ENCODE results near the gene PHLDB3. TPM values are rescaled to one million over a fixed set of nuclear protein-coding genes. Genes with fewer than 3 reads are reported as not detected.

Gene PHLDB3
- polyA plus RNA-seq, 1 of the 3 experiments (the other 2 are of a cell fraction) = 15.6 TPM

DNA sequence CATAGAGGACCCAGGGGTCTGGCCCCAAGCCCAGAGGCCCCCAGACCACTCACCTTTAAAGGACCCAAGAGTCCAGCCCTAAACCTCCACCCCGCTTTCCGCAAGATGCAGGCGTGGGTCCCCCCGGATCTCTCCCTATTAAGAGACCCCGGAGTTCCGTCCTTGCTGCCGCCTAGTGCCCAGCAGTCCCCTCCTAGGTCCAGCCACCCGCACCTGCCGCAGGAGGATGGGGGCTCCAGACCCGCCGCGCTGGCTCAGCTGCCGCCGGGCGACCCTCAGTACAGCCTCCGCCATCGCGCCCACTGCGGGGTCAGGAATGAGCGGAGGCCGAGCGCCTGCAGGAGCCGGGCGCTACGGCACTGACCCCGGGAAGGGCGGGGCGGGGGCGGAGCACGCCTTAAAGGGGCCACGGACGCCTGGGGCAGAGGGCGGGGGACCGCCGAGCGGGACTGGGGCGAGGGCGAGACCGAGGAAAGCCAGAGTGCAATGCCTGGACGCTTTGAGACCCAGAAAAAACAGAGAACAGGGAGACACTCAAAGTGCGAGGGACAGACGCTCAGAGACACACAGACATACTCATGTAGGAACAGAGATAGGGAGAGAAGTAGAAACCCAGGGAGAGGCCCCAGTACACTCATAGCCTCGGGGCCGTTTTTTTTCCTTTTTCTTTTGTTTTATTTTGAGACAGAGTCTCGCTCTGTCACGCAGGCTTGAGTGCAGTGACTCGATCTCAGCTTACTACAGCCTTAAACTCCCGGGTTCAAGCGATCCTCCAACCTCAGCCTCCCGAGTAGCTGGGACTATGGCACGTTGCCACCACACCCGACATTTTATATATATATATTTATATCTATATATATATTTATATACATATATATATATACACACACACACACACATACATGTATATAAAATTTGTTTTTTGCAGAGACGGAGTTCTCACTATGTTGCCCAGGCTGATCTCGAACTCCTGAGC, 22.6 kb upstream of the PHLDB3 start, which contains the start of gene ETHE1 (continued):
- TF ChIP-seq, protein P1, sequence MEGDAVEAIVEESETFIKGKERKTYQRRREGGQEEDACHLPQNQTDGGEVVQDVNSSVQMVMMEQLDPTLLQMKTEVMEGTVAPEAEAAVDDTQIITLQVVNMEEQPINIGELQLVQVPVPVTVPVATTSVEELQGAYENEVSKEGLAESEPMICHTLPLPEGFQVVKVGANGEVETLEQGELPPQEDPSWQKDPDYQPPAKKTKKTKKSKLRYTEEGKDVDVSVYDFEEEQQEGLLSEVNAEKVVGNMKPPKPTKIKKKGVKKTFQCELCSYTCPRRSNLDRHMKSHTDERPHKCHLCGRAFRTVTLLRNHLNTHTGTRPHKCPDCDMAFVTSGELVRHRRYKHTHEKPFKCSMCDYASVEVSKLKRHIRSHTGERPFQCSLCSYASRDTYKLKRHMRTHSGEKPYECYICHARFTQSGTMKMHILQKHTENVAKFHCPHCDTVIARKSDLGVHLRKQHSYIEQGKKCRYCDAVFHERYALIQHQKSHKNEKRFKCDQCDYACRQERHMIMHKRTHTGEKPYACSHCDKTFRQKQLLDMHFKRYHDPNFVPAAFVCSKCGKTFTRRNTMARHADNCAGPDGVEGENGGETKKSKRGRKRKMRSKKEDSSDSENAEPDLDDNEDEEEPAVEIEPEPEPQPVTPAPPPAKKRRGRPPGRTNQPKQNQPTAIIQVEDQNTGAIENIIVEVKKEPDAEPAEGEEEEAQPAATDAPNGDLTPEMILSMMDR (IDR thresholded peaks at IDR 0.05) = peak; percentile 11; the same call in 1 of the 2 replicates

GRCh38 chr19:43525836-43526771, 21.6 kb upstream of the PHLDB3 start:
- Histone ChIP-seq H3K4me3 (ENCODE audit: low read depth in 2 of 2, low read length in 1 of 2) (peak overlapping the region; percentile 74 to 97), H3K27me3 (ENCODE audit: insufficient read depth) (no peaks in the 10 kb centered on the region), H3K4me2 (peak overlapping the region; percentile 95), H2AFZ (ENCODE audit: low read depth) (peak overlapping the region; percentile 98; the same call in 1 of the 2 replicates), H3K4me1 (ENCODE audit: control insufficient read depth in 1 of 2, insufficient read depth in 2 of 2, low read depth in 1 of 2, low read length in 1 of 2) (peaks cover 6 to 14% of the 10 kb centered on the region in 2 experiments; a peak in 1 of 4 replicates), H3K79me2 (ENCODE audit: insufficient read depth) (peaks cover 28% of the 10 kb centered on the region), H3K9me3 (no peaks in the 10 kb centered on the region), H3K36me3 (replicated peaks in 1 of 2; ENCODE audit: control insufficient read depth in 1 of 2, insufficient read depth in 2 of 2, low read length in 1 of 2) (no peaks in the 10 kb centered on the region), H3K9me2 (no peaks in the 10 kb centered on the region), H3K27ac (ENCODE audit: low read depth in 2 of 2, low read length in 1 of 2) (no peak overlapping the region), H4K20me1 (ENCODE audit: insufficient read depth) (no peaks in the 10 kb centered on the region), H3K9ac (peak overlapping the region; percentile 86), H3F3A (replicated peaks; ENCODE audit: insufficient read depth) (peaks cover 4% of the 10 kb centered on the region)
- DNase-seq = peak; percentile 54
- 46% methylated on average over 18 of the region's 26 CpGs for WGBS (ENCODE audit: low lambda C conversion rate)
- ChIA-PET CTCF (interaction anchor here (0.8 to 24.7 kb wide), 4 partner anchors 29 to 159 kb away, joined by 3 to 632 read pairs (median 6); no protein-coding TSS in a partner anchor), POLR2A (no interaction called here)
- TF ChIP-seq RCOR1 (IDR thresholded peaks at IDR 0.05; ENCODE audit: low read length) = no peak
- TF ChIP-seq, protein P2, sequence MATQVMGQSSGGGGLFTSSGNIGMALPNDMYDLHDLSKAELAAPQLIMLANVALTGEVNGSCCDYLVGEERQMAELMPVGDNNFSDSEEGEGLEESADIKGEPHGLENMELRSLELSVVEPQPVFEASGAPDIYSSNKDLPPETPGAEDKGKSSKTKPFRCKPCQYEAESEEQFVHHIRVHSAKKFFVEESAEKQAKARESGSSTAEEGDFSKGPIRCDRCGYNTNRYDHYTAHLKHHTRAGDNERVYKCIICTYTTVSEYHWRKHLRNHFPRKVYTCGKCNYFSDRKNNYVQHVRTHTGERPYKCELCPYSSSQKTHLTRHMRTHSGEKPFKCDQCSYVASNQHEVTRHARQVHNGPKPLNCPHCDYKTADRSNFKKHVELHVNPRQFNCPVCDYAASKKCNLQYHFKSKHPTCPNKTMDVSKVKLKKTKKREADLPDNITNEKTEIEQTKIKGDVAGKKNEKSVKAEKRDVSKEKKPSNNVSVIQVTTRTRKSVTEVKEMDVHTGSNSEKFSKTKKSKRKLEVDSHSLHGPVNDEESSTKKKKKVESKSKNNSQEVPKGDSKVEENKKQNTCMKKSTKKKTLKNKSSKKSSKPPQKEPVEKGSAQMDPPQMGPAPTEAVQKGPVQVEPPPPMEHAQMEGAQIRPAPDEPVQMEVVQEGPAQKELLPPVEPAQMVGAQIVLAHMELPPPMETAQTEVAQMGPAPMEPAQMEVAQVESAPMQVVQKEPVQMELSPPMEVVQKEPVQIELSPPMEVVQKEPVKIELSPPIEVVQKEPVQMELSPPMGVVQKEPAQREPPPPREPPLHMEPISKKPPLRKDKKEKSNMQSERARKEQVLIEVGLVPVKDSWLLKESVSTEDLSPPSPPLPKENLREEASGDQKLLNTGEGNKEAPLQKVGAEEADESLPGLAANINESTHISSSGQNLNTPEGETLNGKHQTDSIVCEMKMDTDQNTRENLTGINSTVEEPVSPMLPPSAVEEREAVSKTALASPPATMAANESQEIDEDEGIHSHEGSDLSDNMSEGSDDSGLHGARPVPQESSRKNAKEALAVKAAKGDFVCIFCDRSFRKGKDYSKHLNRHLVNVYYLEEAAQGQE (IDR thresholded peaks at IDR 0.05; ENCODE audit: low read depth, low read length) = no peak
- no peak for TF ChIP-seq JUND (IDR thresholded peaks at IDR 0.05)
- no peak for TF ChIP-seq RFX5 (IDR thresholded peaks at IDR 0.05; ENCODE audit: low read length)
- no peak for TF ChIP-seq MXI1 (IDR thresholded peaks at IDR 0.05; ENCODE audit: low read depth, low read length)
- TF ChIP-seq, protein P1 (IDR thresholded peaks at IDR 0.05) = no peak
- TF ChIP-seq CHD2 (IDR thresholded peaks at IDR 0.05; ENCODE audit: low read length, partially characterized antibody) = no peak
- TF ChIP-seq TAF1 (IDR thresholded peaks at IDR 0.05; ENCODE audit: borderline replicate concordance, low read depth, low read length) = no peak
- TF ChIP-seq EP300 (IDR thresholded peaks at IDR 0.05; ENCODE audit: borderline replicate concordance in 1 of 2, low read depth in 1 of 2, low read length in 1 of 2) = no peak
- no peak for TF ChIP-seq SMC3 (IDR thresholded peaks at IDR 0.05; ENCODE audit: low read depth, low read length)
- no peak for TF ChIP-seq ZBTB33 (IDR thresholded peaks at IDR 0.05; ENCODE audit: borderline replicate concordance, low read depth)
- TF ChIP-seq, protein P3, sequence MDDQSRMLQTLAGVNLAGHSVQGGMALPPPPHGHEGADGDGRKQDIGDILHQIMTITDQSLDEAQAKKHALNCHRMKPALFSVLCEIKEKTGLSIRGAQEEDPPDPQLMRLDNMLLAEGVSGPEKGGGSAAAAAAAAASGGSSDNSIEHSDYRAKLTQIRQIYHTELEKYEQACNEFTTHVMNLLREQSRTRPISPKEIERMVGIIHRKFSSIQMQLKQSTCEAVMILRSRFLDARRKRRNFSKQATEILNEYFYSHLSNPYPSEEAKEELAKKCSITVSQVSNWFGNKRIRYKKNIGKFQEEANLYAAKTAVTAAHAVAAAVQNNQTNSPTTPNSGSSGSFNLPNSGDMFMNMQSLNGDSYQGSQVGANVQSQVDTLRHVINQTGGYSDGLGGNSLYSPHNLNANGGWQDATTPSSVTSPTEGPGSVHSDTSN (IDR thresholded peaks at IDR 0.05) = no peak
- TF ChIP-seq FOXM1 (IDR thresholded peaks at IDR 0.05; ENCODE audit: low read depth) = no peak
- TF ChIP-seq TEAD4 (IDR thresholded peaks at IDR 0.05; ENCODE audit: borderline replicate concordance, insufficient read depth) = no peak

Data from SK-N-SH (cell line).